MM.1S (cell line): ENCODE data around the gene TET2.

Source experiments
- DNase-seq: peaks from one replicate; pipeline ENCODE4 v3.0.0-alpha.2; 2015
- H2AFZ ChIP-seq: fragments of 300-600 bp; sonication (generic); 2 replicates; pipeline ENCODE4 v1.6.0; 2016; ENCODE audit warnings: antibody characterized with exemption, low read length
- H3F3A ChIP-seq: fragments of 300-600 bp; sonication (generic); 2 replicates; pipeline ENCODE4 v1.6.1; 2016; ENCODE audit warnings: mild to moderate bottlenecking, antibody characterized with exemption, low read length, moderate library complexity, mixed read lengths; ENCODE audit not compliant: insufficient read depth
- H3K27ac ChIP-seq: fragments of 300-600 bp; sonication (generic); 2 replicates; pipeline ENCODE4 v1.5.1; 2016; ENCODE audit warnings: mild to moderate bottlenecking, low read length
- H3K27me3 ChIP-seq: fragments of 300-600 bp; sonication (generic); replicated peaks from 2 replicates; pipeline ENCODE4 v1.6.0; 2016; ENCODE audit warnings: low read length; ENCODE audit not compliant: insufficient read depth
- H3K36me3 ChIP-seq: fragments of 300-600 bp; sonication (generic); replicated peaks from 2 replicates; pipeline ENCODE4 v1.6.1; 2016; ENCODE audit warnings: mild to moderate bottlenecking, low read length, mixed read lengths; ENCODE audit not compliant: insufficient read depth
- H3K4me1 ChIP-seq: fragments of 300-600 bp; sonication (generic); 2 replicates; pipeline ENCODE4 v1.6.1; 2016; ENCODE audit warnings: low read length, mixed read lengths
- H3K4me2 ChIP-seq: fragments of 300-600 bp; sonication (generic); 2 replicates; pipeline ENCODE4 v1.6.0; 2016; ENCODE audit warnings: low read depth, low read length
- H3K4me3 ChIP-seq: fragments of 300-600 bp; sonication (generic); 2 replicates; pipeline ENCODE4 v1.5.1; 2016; ENCODE audit warnings: low read length, mixed read lengths
- H3K79me2 ChIP-seq: fragments of 300-600 bp; sonication (generic); 2 replicates; pipeline ENCODE4 v1.6.1; 2016; ENCODE audit warnings: mixed run types, low read length, mixed read lengths
- H3K9ac ChIP-seq: fragments of 300-600 bp; sonication (generic); 2 replicates; pipeline ENCODE4 v1.6.1; 2016; ENCODE audit warnings: low read length, mixed read lengths
- H3K9me2 ChIP-seq: fragments of 300-600 bp; sonication (generic); replicated peaks from 2 replicates; pipeline ENCODE4 v1.6.1; 2016; ENCODE audit warnings: mild to moderate bottlenecking, low read length, mixed read lengths; ENCODE audit not compliant: insufficient read depth
- H3K9me3 ChIP-seq: fragments of 300-600 bp; sonication (generic); replicated peaks from 2 replicates; pipeline ENCODE4 v1.6.1; 2016; ENCODE audit warnings: mild to moderate bottlenecking, low read length, mixed read lengths; ENCODE audit not compliant: insufficient read depth
- H4K20me1 ChIP-seq: fragments of 300-600 bp; sonication (generic); 2 replicates; pipeline ENCODE4 v1.6.1; 2016; ENCODE audit warnings: mild to moderate bottlenecking, low read length, moderate library complexity, mixed read lengths; ENCODE audit not compliant: insufficient read depth
- CTCF ChIP-seq: fragments of 300-600 bp; sonication (generic); IDR thresholded peaks from 2 replicates; pipeline ENCODE4 v1.5.1; 2016; ENCODE audit warnings: antibody characterized with exemption, low read length, mixed read lengths
- EZH2 ChIP-seq: fragments of 300-600 bp; sonication (generic); optimal IDR thresholded peaks from 2 replicates; pipeline ENCODE3; 2017; ENCODE audit warnings: low read depth, mild to moderate bottlenecking, antibody characterized with exemption, low read length, mixed read lengths
- EZH2phosphoT487 ChIP-seq: fragments of 300-600 bp; sonication (generic); IDR thresholded peaks from 2 replicates; pipeline ENCODE4 v1.6.1; 2018; ENCODE audit warnings: antibody characterized with exemption, low read length

Gene TET2

GRCh38 chr4:105133976-105134375 lies 12.7 kb upstream of the TET2 start:
- Histone ChIP-seq H3K4me1 (no peaks in the 10 kb centered on the region), H3F3A (no peaks in the 10 kb centered on the region), H4K20me1 (no peaks in the 10 kb centered on the region), H3K9ac (no peak overlapping the region), H3K36me3 (no peaks in the 10 kb centered on the region), H3K9me2 (no peaks in the 10 kb centered on the region), H2AFZ (no peak overlapping the region), H3K27me3 (no peaks in the 10 kb centered on the region), H3K4me3 (no peak overlapping the region), H3K4me2 (no peak overlapping the region), H3K9me3 (no peaks in the 10 kb centered on the region), H3K27ac (no peak overlapping the region), H3K79me2 (no peaks in the 10 kb centered on the region)
- TF ChIP-seq EZH2phosphoT487 (no peak), CTCF (no peak)
- no peak for DNase-seq

- no peaks in the 10 kb centered on the region for H3F3A ChIP-seq
- no peak overlapping the region for H2AFZ ChIP-seq
- H3K36me3 ChIP-seq, result no peaks in the 10 kb centered on the region
- no peak overlapping the region for H3K27ac ChIP-seq
- DNase-seq, result no peak
- H3K9ac ChIP-seq, result no peak overlapping the region
- H3K4me2 ChIP-seq, result no peak overlapping the region
- no peak for TF ChIP-seq CTCF
- no peaks in the 10 kb centered on the region for H3K79me2 ChIP-seq
- H3K4me1 ChIP-seq, result no peaks in the 10 kb centered on the region
- no peaks in the 10 kb centered on the region for H4K20me1 ChIP-seq
- no peaks in the 10 kb centered on the region for H3K27me3 ChIP-seq
- no peaks in the 10 kb centered on the region for H3K9me2 ChIP-seq
- no peaks in the 10 kb centered on the region for H3K9me3 ChIP-seq
- no peak overlapping the region for H3K4me3 ChIP-seq
Measured at GRCh38 chr4:105135785-105136184, 10.9 kb upstream of the TET2 start.

- no peak for DNase-seq
- H3K27me3 ChIP-seq, result no peaks in the 10 kb centered on the region
- no peaks in the 10 kb centered on the region for H3F3A ChIP-seq
- TF ChIP-seq EZH2phosphoT487, result no peak
- no peak for TF ChIP-seq EZH2
- TF ChIP-seq CTCF, result no peak
- H3K4me1 ChIP-seq, result no peaks in the 10 kb centered on the region
- no peak overlapping the region for H3K27ac ChIP-seq
- H3K9me2 ChIP-seq, result no peaks in the 10 kb centered on the region
- H3K4me2 ChIP-seq, result no peak overlapping the region
- no peaks in the 10 kb centered on the region for H3K9me3 ChIP-seq
- no peaks in the 10 kb centered on the region for H3K36me3 ChIP-seq
- H3K4me3 ChIP-seq, result no peak overlapping the region
- no peak overlapping the region for H2AFZ ChIP-seq
- H3K79me2 ChIP-seq, result no peaks in the 10 kb centered on the region
- no peak overlapping the region for H3K9ac ChIP-seq
- no peaks in the 10 kb centered on the region for H4K20me1 ChIP-seq
Measured at GRCh38 chr4:105137121-105137875, 9.4 kb upstream of the TET2 start.
